A549 (cell line): Measurements from ENCODE around the gene LAGE3.
A peak's percentile ranks its signal among the peaks of the same experiment; 100 is the strongest.

ENCODE experiments used
- BHLHE40 ChIP-seq: IDR thresholded peaks from 2 replicates; pipeline ENCODE4 v1.6.1; 2012; ENCODE audit warnings: low read depth, low read length, inconsistent platforms
- CHD2 ChIP-seq: fragments of 150-350 bp; IDR thresholded peaks from 2 replicates; pipeline ENCODE4 v1.6.1; 2014; ENCODE audit warnings: low read length; ENCODE audit not compliant: partially characterized antibody
- ELK1 ChIP-seq: fragments of 150-350 bp; IDR thresholded peaks from 2 replicates; pipeline ENCODE4 v1.6.1; 2014; ENCODE audit warnings: low read depth, mild to moderate bottlenecking, low read length
- KDM5A ChIP-seq: fragments of 200-600 bp; sonication (generic); IDR thresholded peaks from 2 replicates; pipeline ENCODE4 v1.6.1; 2016; ENCODE audit warnings: antibody characterized with exemption, mild to moderate bottlenecking
- NR3C1 ChIP-seq: fragments of >200 bp; sonication (Bioruptor Twin); formaldehyde crosslinking; IDR thresholded peaks from 3 replicates; pipeline ENCODE4 v1.6.1; 2017
- POLR2A ChIP-seq: IDR thresholded peaks from 2 replicates; pipeline ENCODE4 v1.6.1; 2012; ENCODE audit warnings: mild to moderate bottlenecking, low read length
- SMC3 ChIP-seq: fragments of >200 bp; sonication (Bioruptor Twin); formaldehyde crosslinking; IDR thresholded peaks from 3 replicates; pipeline ENCODE4 v1.6.1; 2018; ENCODE audit warnings: inconsistent platforms
- TF ChIP-seq, protein P1 (sequence below): fragments of >200 bp; sonication (Bioruptor Twin); formaldehyde crosslinking; IDR thresholded peaks from 3 replicates; pipeline ENCODE4 v1.5.1; 2016
- TF ChIP-seq, protein P2 (sequence below): fragments of 200-600 bp; sonication (generic); IDR thresholded peaks from 2 replicates; pipeline ENCODE4 v1.6.1; 2016; ENCODE audit warnings: antibody characterized with exemption, mild to moderate bottlenecking, moderate library complexity
- TF ChIP-seq, protein P3 (sequence below): IDR thresholded peaks from 2 replicates; pipeline ENCODE4 v1.6.1; 2012

DNA sequence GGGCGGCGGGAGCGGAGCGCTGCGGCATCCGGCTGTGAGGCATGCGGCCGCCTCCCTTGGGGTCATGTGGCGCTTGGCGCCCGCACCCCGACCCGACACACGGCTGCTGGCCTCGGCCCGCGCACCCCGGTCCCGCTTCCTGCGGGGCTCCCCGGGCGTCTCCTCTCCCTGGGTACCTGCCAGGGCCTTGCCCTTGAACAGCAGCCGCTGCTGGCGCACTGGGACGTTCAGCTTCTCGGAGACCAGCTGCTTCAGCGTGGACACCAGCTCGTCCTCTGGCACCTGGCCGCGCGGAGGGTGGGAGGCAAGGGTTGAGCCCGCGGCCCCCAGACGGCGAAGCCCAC is 6.9 kb upstream of the LAGE3 start:
- TF ChIP-seq CHD2 = no peak
- TF ChIP-seq, protein P1, sequence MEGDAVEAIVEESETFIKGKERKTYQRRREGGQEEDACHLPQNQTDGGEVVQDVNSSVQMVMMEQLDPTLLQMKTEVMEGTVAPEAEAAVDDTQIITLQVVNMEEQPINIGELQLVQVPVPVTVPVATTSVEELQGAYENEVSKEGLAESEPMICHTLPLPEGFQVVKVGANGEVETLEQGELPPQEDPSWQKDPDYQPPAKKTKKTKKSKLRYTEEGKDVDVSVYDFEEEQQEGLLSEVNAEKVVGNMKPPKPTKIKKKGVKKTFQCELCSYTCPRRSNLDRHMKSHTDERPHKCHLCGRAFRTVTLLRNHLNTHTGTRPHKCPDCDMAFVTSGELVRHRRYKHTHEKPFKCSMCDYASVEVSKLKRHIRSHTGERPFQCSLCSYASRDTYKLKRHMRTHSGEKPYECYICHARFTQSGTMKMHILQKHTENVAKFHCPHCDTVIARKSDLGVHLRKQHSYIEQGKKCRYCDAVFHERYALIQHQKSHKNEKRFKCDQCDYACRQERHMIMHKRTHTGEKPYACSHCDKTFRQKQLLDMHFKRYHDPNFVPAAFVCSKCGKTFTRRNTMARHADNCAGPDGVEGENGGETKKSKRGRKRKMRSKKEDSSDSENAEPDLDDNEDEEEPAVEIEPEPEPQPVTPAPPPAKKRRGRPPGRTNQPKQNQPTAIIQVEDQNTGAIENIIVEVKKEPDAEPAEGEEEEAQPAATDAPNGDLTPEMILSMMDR = no peak
- no peak for TF ChIP-seq BHLHE40
- TF ChIP-seq, protein P2, sequence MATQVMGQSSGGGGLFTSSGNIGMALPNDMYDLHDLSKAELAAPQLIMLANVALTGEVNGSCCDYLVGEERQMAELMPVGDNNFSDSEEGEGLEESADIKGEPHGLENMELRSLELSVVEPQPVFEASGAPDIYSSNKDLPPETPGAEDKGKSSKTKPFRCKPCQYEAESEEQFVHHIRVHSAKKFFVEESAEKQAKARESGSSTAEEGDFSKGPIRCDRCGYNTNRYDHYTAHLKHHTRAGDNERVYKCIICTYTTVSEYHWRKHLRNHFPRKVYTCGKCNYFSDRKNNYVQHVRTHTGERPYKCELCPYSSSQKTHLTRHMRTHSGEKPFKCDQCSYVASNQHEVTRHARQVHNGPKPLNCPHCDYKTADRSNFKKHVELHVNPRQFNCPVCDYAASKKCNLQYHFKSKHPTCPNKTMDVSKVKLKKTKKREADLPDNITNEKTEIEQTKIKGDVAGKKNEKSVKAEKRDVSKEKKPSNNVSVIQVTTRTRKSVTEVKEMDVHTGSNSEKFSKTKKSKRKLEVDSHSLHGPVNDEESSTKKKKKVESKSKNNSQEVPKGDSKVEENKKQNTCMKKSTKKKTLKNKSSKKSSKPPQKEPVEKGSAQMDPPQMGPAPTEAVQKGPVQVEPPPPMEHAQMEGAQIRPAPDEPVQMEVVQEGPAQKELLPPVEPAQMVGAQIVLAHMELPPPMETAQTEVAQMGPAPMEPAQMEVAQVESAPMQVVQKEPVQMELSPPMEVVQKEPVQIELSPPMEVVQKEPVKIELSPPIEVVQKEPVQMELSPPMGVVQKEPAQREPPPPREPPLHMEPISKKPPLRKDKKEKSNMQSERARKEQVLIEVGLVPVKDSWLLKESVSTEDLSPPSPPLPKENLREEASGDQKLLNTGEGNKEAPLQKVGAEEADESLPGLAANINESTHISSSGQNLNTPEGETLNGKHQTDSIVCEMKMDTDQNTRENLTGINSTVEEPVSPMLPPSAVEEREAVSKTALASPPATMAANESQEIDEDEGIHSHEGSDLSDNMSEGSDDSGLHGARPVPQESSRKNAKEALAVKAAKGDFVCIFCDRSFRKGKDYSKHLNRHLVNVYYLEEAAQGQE = no peak
- no peak for TF ChIP-seq POLR2A
- no peak for TF ChIP-seq SMC3
- TF ChIP-seq KDM5A = no peak
- TF ChIP-seq ELK1 = no peak
- TF ChIP-seq, protein P3, sequence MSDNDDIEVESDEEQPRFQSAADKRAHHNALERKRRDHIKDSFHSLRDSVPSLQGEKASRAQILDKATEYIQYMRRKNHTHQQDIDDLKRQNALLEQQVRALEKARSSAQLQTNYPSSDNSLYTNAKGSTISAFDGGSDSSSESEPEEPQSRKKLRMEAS = peak; percentile 69; the same call in 1 of the 2 replicates
- TF ChIP-seq NR3C1 = no peak
